NK-92 (cell line): ENCODE measurements around the gene MRM2.

Experiments
- DNase-seq: peaks from one replicate; lab custom pipeline; 2025; ENCODE audit not compliant: unreplicated experiment; lab: John Stamatoyannopoulos, UW

The MRM2 gene

GRCh38 chr7:2241580-2242540, at the start of gene MRM2, which contains the start of gene NUDT1:
MRM2 (minus strand) TSS chr7:2242205; CDS start chr7:2242169, 36 bp downstream.
NUDT1 (plus strand) TSS chr7:2242226; CDS start chr7:2244575, 2,349 bp downstream.
- no peak for DNase-seq

GRCh38 chr7:2290877-2291276, 48.9 kb upstream of the MRM2 start:
- DNase-seq = no peak

GRCh38 chr7:2289621-2290020, 47.6 kb upstream of the MRM2 start:
- DNase-seq = no peak

- no peak for DNase-seq
These were observed 47.1 kb upstream of the MRM2 start for GRCh38 chr7:2289111-2289586.

- no peak for DNase-seq
These were observed 46.5 kb upstream of the MRM2 start for GRCh38 chr7:2288503-2288902.

GRCh38 chr7:2287745-2288144, 45.7 kb upstream of the MRM2 start:
- no peak for DNase-seq

- DNase-seq = no peak
These were observed 41.1 kb upstream of the MRM2 start for GRCh38 chr7:2283074-2283473.

- no peak for DNase-seq
These were observed 40.3 kb upstream of the MRM2 start for GRCh38 chr7:2282185-2282751.

- DNase-seq = no peak
These were observed 39.5 kb upstream of the MRM2 start for GRCh38 chr7:2281541-2281940.

GRCh38 chr7:2280424-2280823, 38.4 kb upstream of the MRM2 start:
- no peak for DNase-seq

GRCh38 chr7:2279896-2280295, 37.9 kb upstream of the MRM2 start:
- DNase-seq = no peak

GRCh38 chr7:2278026-2278425, 36.0 kb upstream of the MRM2 start:
- no peak for DNase-seq

- no peak for DNase-seq
These were observed 34.1 kb upstream of the MRM2 start for GRCh38 chr7:2276107-2276506.

GRCh38 chr7:2275101-2275500, 33.1 kb upstream of the MRM2 start:
- DNase-seq = no peak

GRCh38 chr7:2274666-2275065, 32.7 kb upstream of the MRM2 start:
- no peak for DNase-seq

- no peak for DNase-seq
These were observed 31.9 kb upstream of the MRM2 start for GRCh38 chr7:2273866-2274265.

GRCh38 chr7:2272031-2272430, 30.0 kb upstream of the MRM2 start:
- no peak for DNase-seq

GRCh38 chr7:2271273-2272026, 29.4 kb upstream of the MRM2 start:
- DNase-seq = no peak

- no peak for DNase-seq
These were observed 28.5 kb upstream of the MRM2 start for GRCh38 chr7:2270495-2270894.

- no peak for DNase-seq
These were observed 28.0 kb upstream of the MRM2 start for GRCh38 chr7:2269991-2270460.
